ENCODE measurements around the gene CUL9. TPM values are rescaled to one million over a fixed set of nuclear protein-coding genes. Genes with fewer than 3 reads are reported as not detected.

The CUL9 gene
- total RNA-seq, 1 donor from 2014 or later = 51.6 TPM

GRCh38 chr6:43219814-43220213 lies 37.8 kb downstream of the CUL9 start:
- H3K4me1 Mint-ChIP-seq (ENCODE audit: low read depth, unreplicated experiment) = peaks cover 15% of the 10 kb centered on the region
- H3K36me3 Mint-ChIP-seq (ENCODE audit: unreplicated experiment) = no peaks in the 10 kb centered on the region
- TF ChIP-seq CTCF (IDR thresholded peaks at IDR 0.05; ENCODE audit: partially characterized antibody, unreplicated experiment) = no peak
- H3K9me3 Mint-ChIP-seq (ENCODE audit: unreplicated experiment) = peaks cover 2% of the 10 kb centered on the region
- no peak overlapping the region for H3K4me3 Mint-ChIP-seq (ENCODE audit: unreplicated experiment)
- no peak for DNase-seq
- H3K27me3 Mint-ChIP-seq (ENCODE audit: unreplicated experiment) = peaks cover 15% of the 10 kb centered on the region
- no peak overlapping the region for H3K27ac Mint-ChIP-seq (ENCODE audit: unreplicated experiment)

DNA sequence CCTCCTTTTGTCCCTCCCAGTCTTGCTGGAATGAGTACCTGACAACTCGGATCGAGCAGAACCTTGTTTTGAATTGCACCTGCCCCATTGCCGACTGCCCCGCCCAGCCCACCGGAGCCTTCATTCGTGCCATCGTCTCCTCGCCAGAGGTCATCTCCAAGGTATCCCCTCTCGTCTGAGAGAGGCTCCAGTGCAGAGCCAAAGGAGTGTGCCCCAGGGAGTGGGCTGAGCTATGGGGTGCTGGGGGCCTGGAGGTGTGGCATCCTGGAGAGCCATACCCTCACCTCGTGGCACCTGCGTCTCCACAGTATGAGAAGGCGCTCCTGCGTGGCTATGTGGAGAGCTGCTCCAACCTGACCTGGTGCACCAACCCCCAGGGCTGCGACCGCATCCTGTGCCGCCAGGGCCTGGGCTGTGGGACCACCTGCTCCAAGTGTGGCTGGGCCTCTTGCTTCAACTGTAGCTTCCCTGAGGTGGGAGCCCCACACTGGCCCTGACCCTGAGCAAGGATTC lies 38.5 kb downstream of the CUL9 start:
- no peak for DNase-seq
- no peaks in the 10 kb centered on the region for H3K36me3 Mint-ChIP-seq (ENCODE audit: unreplicated experiment)
- H3K4me3 Mint-ChIP-seq (ENCODE audit: unreplicated experiment) = no peak overlapping the region
- no peak overlapping the region for H3K27ac Mint-ChIP-seq (ENCODE audit: unreplicated experiment)
- peaks cover 15% of the 10 kb centered on the region for H3K27me3 Mint-ChIP-seq (ENCODE audit: unreplicated experiment)
- peaks cover 9% of the 10 kb centered on the region for H3K4me1 Mint-ChIP-seq (ENCODE audit: low read depth, unreplicated experiment)
- H3K9me3 Mint-ChIP-seq (ENCODE audit: unreplicated experiment) = peaks cover 2% of the 10 kb centered on the region
- TF ChIP-seq CTCF (IDR thresholded peaks at IDR 0.05; ENCODE audit: partially characterized antibody, unreplicated experiment) = no peak

GRCh38 chr6:43221046-43221972 lies 39.3 kb downstream of the CUL9 start:
- Mint-ChIP-seq H3K4me1 (ENCODE audit: low read depth, unreplicated experiment) (peaks cover 3% of the 10 kb centered on the region), H3K36me3 (ENCODE audit: unreplicated experiment) (no peaks in the 10 kb centered on the region), H3K27me3 (ENCODE audit: unreplicated experiment) (peaks cover 13% of the 10 kb centered on the region), H3K4me3 (ENCODE audit: unreplicated experiment) (no peak overlapping the region), H3K9me3 (ENCODE audit: unreplicated experiment) (peaks cover 4% of the 10 kb centered on the region), H3K27ac (ENCODE audit: unreplicated experiment) (no peak overlapping the region)
- DNase-seq = no peak
- no peak for TF ChIP-seq CTCF (IDR thresholded peaks at IDR 0.05; ENCODE audit: partially characterized antibody, unreplicated experiment)

DNA sequence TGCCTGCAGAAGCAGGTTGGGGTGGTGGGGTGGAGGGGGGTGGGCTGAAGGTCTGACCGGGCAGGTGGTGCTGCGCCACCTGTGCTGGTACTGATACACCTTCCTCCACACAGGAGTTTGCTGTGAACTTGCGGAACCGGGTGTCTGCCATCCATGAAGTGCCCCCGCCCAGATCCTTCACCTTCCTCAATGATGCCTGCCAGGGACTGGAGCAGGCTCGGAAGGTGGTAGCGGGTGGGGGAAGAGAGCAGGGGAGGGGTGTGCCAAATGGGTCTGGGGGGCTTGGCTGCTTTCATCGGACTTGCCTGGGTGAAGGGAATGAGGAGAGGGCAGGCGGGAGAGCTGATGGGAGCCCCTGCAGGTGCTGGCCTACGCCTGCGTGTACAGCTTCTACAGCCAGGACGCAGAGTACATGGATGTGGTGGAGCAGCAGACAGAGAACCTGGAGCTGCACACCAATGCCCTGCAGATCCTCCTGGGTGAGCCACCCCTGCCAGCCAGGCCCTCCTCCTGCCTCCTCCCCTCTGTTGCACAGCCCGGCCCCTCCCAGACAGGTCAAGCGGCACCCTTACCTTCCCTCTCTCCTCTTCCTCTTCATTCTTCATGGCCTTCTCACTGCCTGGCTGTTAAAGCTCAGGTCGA lies 40.5 kb downstream of the CUL9 start:
- Mint-ChIP-seq H3K27me3 (ENCODE audit: unreplicated experiment) (peaks cover 17% of the 10 kb centered on the region), H3K27ac (ENCODE audit: unreplicated experiment) (no peak overlapping the region), H3K4me1 (ENCODE audit: low read depth, unreplicated experiment) (no peaks in the 10 kb centered on the region), H3K9me3 (ENCODE audit: unreplicated experiment) (peaks cover 4% of the 10 kb centered on the region), H3K4me3 (ENCODE audit: unreplicated experiment) (no peak overlapping the region), H3K36me3 (ENCODE audit: unreplicated experiment) (no peaks in the 10 kb centered on the region)
- TF ChIP-seq CTCF (IDR thresholded peaks at IDR 0.05; ENCODE audit: partially characterized antibody, unreplicated experiment) = no peak
- DNase-seq = no peak
